GM18520 (cell line): Measurements from ENCODE around the gene RPL34.

Source experiments
- ATAC-seq: cut with Tn5 transposase; IDR thresholded peaks from one replicate; pipeline ENCODE4 v1.9.1; 2021; ENCODE audit not compliant: unreplicated experiment

Gene RPL34

GRCh38 chr4:108624263-108625056, 4.1 kb downstream of the RPL34 start:
- no peak for ATAC-seq

GRCh38 chr4:108626056-108626455, 5.7 kb downstream of the RPL34 start:
- ATAC-seq: no peak

- no peak for ATAC-seq
Observed at GRCh38 chr4:108628411-108628810, 8.0 kb downstream of the RPL34 start.

- ATAC-seq: no peak
Observed at GRCh38 chr4:108635070-108635655, 14.8 kb downstream of the RPL34 start.

GRCh38 chr4:108636246-108636645, 15.9 kb downstream of the RPL34 start:
- ATAC-seq: no peak

- ATAC-seq: no peak
Observed at GRCh38 chr4:108637856-108638255, 17.5 kb downstream of the RPL34 start.

GRCh38 chr4:108644237-108644636, 23.9 kb downstream of the RPL34 start:
- no peak for ATAC-seq

- no peak for ATAC-seq
Observed at GRCh38 chr4:108646706-108647105, 26.3 kb downstream of the RPL34 start.

- peak; percentile 11 for ATAC-seq
Observed at GRCh38 chr4:108649863-108650211, 29.5 kb downstream of the RPL34 start.

GRCh38 chr4:108650212-108651013, 30.0 kb downstream of the RPL34 start, which contains the start of gene OSTC:
OSTC (plus strand) TSS chr4:108650599; CDS start chr4:108650656, 57 bp downstream.
- ATAC-seq: peak; percentile 90

- no peak for ATAC-seq
Observed at GRCh38 chr4:108651014-108651791, 30.8 kb downstream of the RPL34 start.

- ATAC-seq: no peak
Observed at GRCh38 chr4:108662629-108663028, 42.3 kb downstream of the RPL34 start.

GRCh38 chr4:108674356-108674977, 54.1 kb downstream of the RPL34 start:
- no peak for ATAC-seq
